SU-DHL-6 (cell line): Measurements from ENCODE around the gene CFAP65.

ENCODE experiments used
- H2AFZ ChIP-seq: fragments of 200-600 bp; sonication (generic); 2 replicates; pipeline ENCODE4 v1.6.1; 2014; ENCODE audit warnings: low read depth, mild to moderate bottlenecking, moderate library complexity, mixed read lengths, antibody characterized with exemption, low read length; ENCODE audit not compliant: severe bottlenecking
- H3F3A ChIP-seq: fragments of 200-600 bp; shearing (Covaris generic); 2 replicates; pipeline ENCODE4 v1.6.0; 2016; ENCODE audit warnings: antibody characterized with exemption, mild to moderate bottlenecking; ENCODE audit not compliant: insufficient read depth
- H3K27ac ChIP-seq: fragments of 200-600 bp; sonication (generic); 2 replicates; pipeline ENCODE4 v1.5.1; 2016; ENCODE audit warnings: low read depth, mild to moderate bottlenecking, low read length, moderate library complexity, mixed read lengths
- H3K27me3 ChIP-seq: fragments of 200-600 bp; sonication (generic), shearing (Covaris generic); 2 replicates; pipeline ENCODE4 v1.6.0; 2014; ENCODE audit warnings: mild to moderate bottlenecking, low read length
- H3K36me3 ChIP-seq: fragments of 200-600 bp; sonication (generic); 2 replicates; pipeline ENCODE4 v1.6.1; 2014; ENCODE audit warnings: mild to moderate bottlenecking, low read length, mixed read lengths
- H3K4me2 ChIP-seq: fragments of 300-600, 200-600 bp; shearing (Covaris generic), sonication (generic); 2 replicates; pipeline ENCODE4 v1.6.0; 2014; ENCODE audit warnings: low read length, low read depth, mild to moderate bottlenecking; ENCODE audit not compliant: poor library complexity, severe bottlenecking
- H3K4me3 ChIP-seq: fragments of 200-600 bp; sonication (generic); 2 replicates; pipeline ENCODE4 v1.5.1; 2014; ENCODE audit warnings: antibody characterized with exemption, low read length, mild to moderate bottlenecking, mixed read lengths; ENCODE audit not compliant: insufficient read depth, poor library complexity, severe bottlenecking
- H3K79me2 ChIP-seq: fragments of 200-600 bp; sonication (generic); 2 replicates; pipeline ENCODE4 v1.6.1; 2014; ENCODE audit warnings: mild to moderate bottlenecking, low read length, moderate library complexity; ENCODE audit not compliant: insufficient read depth
- H3K9ac ChIP-seq: fragments of 200-600 bp; sonication (generic); 2 replicates; pipeline ENCODE4 v1.7.0; 2014; ENCODE audit warnings: mild to moderate bottlenecking, low read length
- H3K9me2 ChIP-seq: fragments of 200-600 bp; sonication (generic); replicated peaks from 2 replicates; pipeline ENCODE4 v1.6.1; 2014; ENCODE audit warnings: low read length; ENCODE audit not compliant: insufficient read depth
- H3K9me3 ChIP-seq: fragments of 200-600 bp; sonication (generic); 2 replicates; pipeline ENCODE4 v1.6.1; 2014; ENCODE audit warnings: low read length, mixed read lengths; ENCODE audit not compliant: insufficient read depth
- H4K20me1 ChIP-seq: fragments of 200-600 bp; sonication (generic); 2 replicates; pipeline ENCODE4 v1.6.1; 2014; ENCODE audit warnings: low read depth, mild to moderate bottlenecking, antibody characterized with exemption, low read length, moderate library complexity, mixed read lengths
- EZH2phosphoT487 ChIP-seq: fragments of 200-600 bp; sonication (generic), shearing (Covaris generic); conservative IDR thresholded peaks from 2 replicates; pipeline ENCODE4 v1.6.1; 2018; ENCODE audit warnings: mild to moderate bottlenecking, antibody characterized with exemption, low read length, moderate library complexity, mixed read lengths
- TF ChIP-seq, protein P1 (sequence below): fragments of 200-600 bp; sonication (generic); IDR thresholded peaks from one replicate; pipeline ENCODE4 v1.5.1; 2017; ENCODE audit warnings: antibody characterized with exemption, mild to moderate bottlenecking, low read length, moderate library complexity; ENCODE audit not compliant: insufficient read depth, poor library complexity, severe bottlenecking

The CFAP65 gene

GRCh38 chr2:218958276-218958675, 83.0 kb downstream of the CFAP65 start:
- Histone ChIP-seq H2AFZ (no peak overlapping the region), H3F3A (no peaks in the 10 kb centered on the region), H3K36me3 (no peaks in the 10 kb centered on the region), H4K20me1 (no peaks in the 10 kb centered on the region), H3K27me3 (no peaks in the 10 kb centered on the region), H3K27ac (no peak overlapping the region), H3K79me2 (no peaks in the 10 kb centered on the region), H3K4me3 (no peak overlapping the region), H3K4me2 (no peak overlapping the region), H3K9me2 (no peaks in the 10 kb centered on the region), H3K9me3 (no peaks in the 10 kb centered on the region), H3K9ac (no peak overlapping the region)
- TF ChIP-seq, protein P1, sequence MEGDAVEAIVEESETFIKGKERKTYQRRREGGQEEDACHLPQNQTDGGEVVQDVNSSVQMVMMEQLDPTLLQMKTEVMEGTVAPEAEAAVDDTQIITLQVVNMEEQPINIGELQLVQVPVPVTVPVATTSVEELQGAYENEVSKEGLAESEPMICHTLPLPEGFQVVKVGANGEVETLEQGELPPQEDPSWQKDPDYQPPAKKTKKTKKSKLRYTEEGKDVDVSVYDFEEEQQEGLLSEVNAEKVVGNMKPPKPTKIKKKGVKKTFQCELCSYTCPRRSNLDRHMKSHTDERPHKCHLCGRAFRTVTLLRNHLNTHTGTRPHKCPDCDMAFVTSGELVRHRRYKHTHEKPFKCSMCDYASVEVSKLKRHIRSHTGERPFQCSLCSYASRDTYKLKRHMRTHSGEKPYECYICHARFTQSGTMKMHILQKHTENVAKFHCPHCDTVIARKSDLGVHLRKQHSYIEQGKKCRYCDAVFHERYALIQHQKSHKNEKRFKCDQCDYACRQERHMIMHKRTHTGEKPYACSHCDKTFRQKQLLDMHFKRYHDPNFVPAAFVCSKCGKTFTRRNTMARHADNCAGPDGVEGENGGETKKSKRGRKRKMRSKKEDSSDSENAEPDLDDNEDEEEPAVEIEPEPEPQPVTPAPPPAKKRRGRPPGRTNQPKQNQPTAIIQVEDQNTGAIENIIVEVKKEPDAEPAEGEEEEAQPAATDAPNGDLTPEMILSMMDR = no peak
- TF ChIP-seq EZH2phosphoT487 = no peak

DNA sequence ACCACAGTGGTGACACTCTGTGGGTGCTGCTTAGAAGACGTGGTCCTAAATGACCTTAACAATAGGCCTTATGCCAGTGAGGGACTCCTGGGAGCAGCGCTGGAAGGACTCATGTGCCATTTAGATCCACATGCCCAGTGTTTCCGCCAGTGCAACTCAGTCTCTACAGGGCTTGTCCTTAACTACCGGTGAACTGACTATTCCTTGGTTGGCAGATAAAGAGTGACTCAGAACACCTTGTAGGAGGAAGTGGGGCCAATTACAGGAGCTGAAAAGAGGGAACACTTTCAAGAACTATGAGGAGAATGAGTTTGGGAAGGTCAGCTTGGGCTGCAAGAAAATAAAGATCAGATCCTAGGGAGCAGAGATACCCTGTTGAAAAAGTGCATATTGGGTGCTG, 83.6 kb downstream of the CFAP65 start:
- Histone ChIP-seq H3K27me3 (no peaks in the 10 kb centered on the region), H3F3A (no peaks in the 10 kb centered on the region), H3K27ac (no peak overlapping the region), H3K9me2 (no peaks in the 10 kb centered on the region), H3K4me2 (no peak overlapping the region), H3K4me3 (no peak overlapping the region), H3K9ac (no peak overlapping the region), H3K9me3 (no peaks in the 10 kb centered on the region), H3K79me2 (no peaks in the 10 kb centered on the region), H2AFZ (no peak overlapping the region), H3K36me3 (no peaks in the 10 kb centered on the region), H4K20me1 (no peaks in the 10 kb centered on the region)
- TF ChIP-seq EZH2phosphoT487 = no peak
- TF ChIP-seq, protein P1 = no peak

- Histone ChIP-seq H3K4me3 (no peak overlapping the region), H3K27me3 (no peaks in the 10 kb centered on the region), H2AFZ (no peak overlapping the region), H3K36me3 (no peaks in the 10 kb centered on the region), H3K9me2 (no peaks in the 10 kb centered on the region), H3K9me3 (no peaks in the 10 kb centered on the region), H3K79me2 (no peaks in the 10 kb centered on the region), H3K4me2 (no peak overlapping the region), H4K20me1 (no peaks in the 10 kb centered on the region), H3K9ac (no peak overlapping the region), H3K27ac (no peak overlapping the region), H3F3A (no peaks in the 10 kb centered on the region)
- TF ChIP-seq, protein P1 = no peak
- no peak for TF ChIP-seq EZH2phosphoT487
Observed at GRCh38 chr2:218956039-218956438, 85.3 kb downstream of the CFAP65 start.
